HFF-Myc (cell line): ENCODE measurements around the gene PSMD8.
"Not testable (repeated sequence)": the region's sequence is repeated elsewhere in the genome, so short reads cannot be mapped to it uniquely, and the experiment has no call there.

Experiments
- DNase-seq: peaks from one replicate; pipeline ENCODE4 v3.0.0-alpha.2; 2011; ENCODE audit warnings: low read depth; ENCODE audit errors: extremely low read depth
- H3K4me3 ChIP-seq: replicated peaks from 2 replicates; pipeline ENCODE4 v1.5.1; 2011; ENCODE audit warnings: low read depth, mild to moderate bottlenecking, control low read depth, low read length
- TF ChIP-seq, protein P1 (sequence below): IDR thresholded peaks from 2 replicates; pipeline ENCODE4 v1.5.1; 2012; ENCODE audit warnings: mild to moderate bottlenecking, low read depth, low read length, control low read depth; ENCODE audit errors: missing control alignments

Gene PSMD8

DNA sequence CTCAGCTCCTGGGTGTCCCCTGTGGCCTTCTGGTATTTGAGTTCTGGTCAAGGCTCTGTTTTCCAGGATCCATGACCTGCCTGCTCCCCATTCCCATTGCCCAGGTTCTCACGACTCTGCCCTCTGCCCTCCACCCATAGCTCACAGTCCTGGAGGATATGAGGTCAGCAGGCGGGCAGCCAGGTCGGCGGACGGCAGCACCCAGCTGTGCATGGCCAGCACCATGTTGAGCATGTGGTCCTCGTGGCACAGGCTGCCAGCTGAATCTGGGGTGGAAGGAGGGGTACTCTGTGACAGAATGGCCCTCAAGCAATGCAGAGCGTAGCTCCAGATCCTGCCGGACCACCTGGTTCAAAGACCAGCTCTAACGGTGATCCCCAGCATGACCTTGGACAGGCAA is 46.6 kb downstream of the PSMD8 start:
- TF ChIP-seq, protein P1, sequence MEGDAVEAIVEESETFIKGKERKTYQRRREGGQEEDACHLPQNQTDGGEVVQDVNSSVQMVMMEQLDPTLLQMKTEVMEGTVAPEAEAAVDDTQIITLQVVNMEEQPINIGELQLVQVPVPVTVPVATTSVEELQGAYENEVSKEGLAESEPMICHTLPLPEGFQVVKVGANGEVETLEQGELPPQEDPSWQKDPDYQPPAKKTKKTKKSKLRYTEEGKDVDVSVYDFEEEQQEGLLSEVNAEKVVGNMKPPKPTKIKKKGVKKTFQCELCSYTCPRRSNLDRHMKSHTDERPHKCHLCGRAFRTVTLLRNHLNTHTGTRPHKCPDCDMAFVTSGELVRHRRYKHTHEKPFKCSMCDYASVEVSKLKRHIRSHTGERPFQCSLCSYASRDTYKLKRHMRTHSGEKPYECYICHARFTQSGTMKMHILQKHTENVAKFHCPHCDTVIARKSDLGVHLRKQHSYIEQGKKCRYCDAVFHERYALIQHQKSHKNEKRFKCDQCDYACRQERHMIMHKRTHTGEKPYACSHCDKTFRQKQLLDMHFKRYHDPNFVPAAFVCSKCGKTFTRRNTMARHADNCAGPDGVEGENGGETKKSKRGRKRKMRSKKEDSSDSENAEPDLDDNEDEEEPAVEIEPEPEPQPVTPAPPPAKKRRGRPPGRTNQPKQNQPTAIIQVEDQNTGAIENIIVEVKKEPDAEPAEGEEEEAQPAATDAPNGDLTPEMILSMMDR: no peak
- no peak overlapping the region for H3K4me3 ChIP-seq
- DNase-seq: no peak

GRCh38 chr19:38421856-38422255 is 47.5 kb downstream of the PSMD8 start:
- DNase-seq: no peak
- H3K4me3 ChIP-seq: no peak overlapping the region
- TF ChIP-seq, protein P1: no peak

DNA sequence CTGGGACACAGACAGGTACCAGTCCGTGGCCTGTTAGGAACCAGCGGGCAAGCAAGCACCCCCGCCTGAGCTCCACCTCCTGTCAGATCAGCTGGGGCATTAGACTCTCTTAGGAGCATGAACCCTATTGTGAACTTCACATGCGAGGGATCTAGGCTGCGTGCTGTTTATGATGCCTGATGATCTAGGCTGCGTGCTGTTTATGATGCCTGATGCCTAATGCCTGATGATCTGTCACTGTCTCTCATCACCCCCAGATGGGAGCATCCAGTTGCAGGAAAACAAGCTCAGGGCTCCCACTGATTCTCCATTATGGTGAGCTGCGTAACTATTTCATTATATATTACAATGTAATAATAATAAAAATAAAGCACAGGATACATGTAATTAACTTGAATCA is 48.1 kb downstream of the PSMD8 start:
- DNase-seq: no peak
- TF ChIP-seq, protein P1: no peak
- no peak overlapping the region for H3K4me3 ChIP-seq

GRCh38 chr19:38424272-38424671 is 49.9 kb downstream of the PSMD8 start:
- no peak overlapping the region for H3K4me3 ChIP-seq
- DNase-seq: no peak
- TF ChIP-seq, protein P1: no peak

GRCh38 chr19:38425222-38425809 is 50.9 kb downstream of the PSMD8 start:
- H3K4me3 ChIP-seq: no peak overlapping the region
- TF ChIP-seq, protein P1: no peak
- DNase-seq: no peak

- no peak within 1 kb of the TSS for H3K4me3 ChIP-seq
- no peak for DNase-seq
- TF ChIP-seq, protein P1: no peak
Observed at GRCh38 chr19:38425810-38426466, 51.6 kb downstream of the PSMD8 start, which contains the start of gene RASGRP4. Gene RASGRP4, minus strand, starts transcription at chr19:38426219. Its CDS starts 128 bp downstream, at chr19:38426091.

- not testable (repeated sequence) for DNase-seq, H3K4me3 ChIP-seq
Observed at GRCh38 chr19:38427035-38427677, 52.8 kb downstream of the PSMD8 start.
